Measurements from ENCODE around the gene CASZ1. TPM values are rescaled to one million over a fixed set of nuclear protein-coding genes. Genes with fewer than 3 reads are reported as not detected.
A peak's percentile ranks its signal among the peaks of the same experiment; 100 is the strongest.

CASZ1 gene
- total RNA-seq, 1 experiment from 2014 or later: 3.9 TPM

- Mint-ChIP-seq H3K4me3 (no peak overlapping the region), H3K36me3 (ENCODE audit: insufficient read depth in 1 of 3, low read depth in 3 of 3) (no peaks in the 10 kb centered on the region), H3K4me1 (peaks cover 46 to 56% of the 10 kb centered on the region in 2 experiments), H3K27me3 (ENCODE audit: low read depth) (peaks cover 2% of the 10 kb centered on the region; the same call in 1 of the 2 replicates), H3K27ac (0 out of 7 replicates have a peak overlapping the region, but pooled peaks of 1 of the 3 experiments have one; percentile 48), H3K9me3 (no peaks in the 10 kb centered on the region; a peak in 1 of 5 replicates)
- Histone ChIP-seq H3K23me2 (ENCODE audit: insufficient read length, low read depth, low read length, poor library complexity, severe bottlenecking) (no peaks in the 10 kb centered on the region), H3K18ac (ENCODE audit: insufficient read length, low read depth, low read length) (no peak overlapping the region), H4K20me1 (ENCODE audit: control insufficient read depth, insufficient read depth, insufficient read length) (no peaks in the 10 kb centered on the region), H3K27me3 (ENCODE audit: insufficient read depth, low read length) (no peaks in the 10 kb centered on the region), H3K4me2 (ENCODE audit: insufficient read depth, insufficient read length, low read length) (no peak overlapping the region), H2AFZ (ENCODE audit: low read length) (no peak overlapping the region), H3K23ac (ENCODE audit: insufficient read length, low read depth, low read length) (no peak overlapping the region), H3K79me2 (ENCODE audit: insufficient read depth, low read length) (no peaks in the 10 kb centered on the region), H4K8ac (replicated peaks; ENCODE audit: insufficient read length, low read depth, low read length) (no peak overlapping the region), H3T11ph (ENCODE audit: low read length) (no peak overlapping the region), H2AK5ac (ENCODE audit: insufficient read length, low read length) (no peak overlapping the region), H3K79me1 (ENCODE audit: insufficient read depth, low read depth, low read length, poor library complexity, severe bottlenecking) (no peaks in the 10 kb centered on the region), H2BK20ac (ENCODE audit: low read depth, low read length, poor library complexity, severe bottlenecking) (no peak overlapping the region), H2BK120ac (ENCODE audit: low read depth, low read length, poor library complexity, severe bottlenecking) (no peak overlapping the region), H2BK15ac (ENCODE audit: low read depth, low read length) (no peak overlapping the region), H3K27ac (ENCODE audit: insufficient read length, low read depth, low read length) (no peak overlapping the region), H3K9ac (ENCODE audit: extremely low read depth, insufficient read length, low read length) (no peak overlapping the region), H2BK5ac (ENCODE audit: insufficient read length, low read length) (no peak overlapping the region), H3K9me3 (ENCODE audit: control insufficient read depth, low read depth, low read length) (no peaks in the 10 kb centered on the region), H3K4me1 (ENCODE audit: insufficient read depth, low read length) (0 out of 2 replicates have a peak, but pooled peaks cover 4% of the 10 kb centered on the region), H3K14ac (ENCODE audit: insufficient read depth, low read length) (no peak overlapping the region), H3K56ac (ENCODE audit: insufficient read length, low read depth, low read length) (no peak overlapping the region), H2BK12ac (ENCODE audit: insufficient read length, low read depth, low read length) (no peak overlapping the region), H4K5ac (ENCODE audit: insufficient read length, low read depth, low read length) (no peak overlapping the region), H3K4ac (ENCODE audit: low read depth, low read length) (no peak overlapping the region), H4K91ac (ENCODE audit: insufficient read length, low read depth, low read length) (no peak overlapping the region)
- no CpG with 5 or more reads among the region's 10 CpGs for WGBS (ENCODE audit: extremely low coverage, insufficient read length, low lambda C conversion rate)
- no peak for TF ChIP-seq CTCF (conservative IDR thresholded peaks at IDR 0.05)
- no peak for DNase-seq
Measured at GRCh38 chr1:10684221-10684620, 112.2 kb downstream of the CASZ1 start.

Data from H9 (cell line).